Stomach (tissue), 4 donors: Measurements from ENCODE around the gene DYNC1LI2.

Source experiments
- EP300 ChIP-seq: sonication (generic); formaldehyde crosslinking; IDR thresholded peaks from one replicate; pipeline ENCODE4 v1.6.1; 2017; ENCODE audit warnings: antibody characterized with exemption
- POLR2A ChIP-seq, 4 donors: fragments of 450-650 bp; IDR thresholded peaks; one replicate each; pipeline ENCODE4 v1.6.1; 2016; ENCODE audit warnings: antibody characterized with exemption in 4 of 4, control low read depth in 2 of 4, mild to moderate bottlenecking in 1 of 4, moderate library complexity in 1 of 4
- POLR2AphosphoS5 ChIP-seq, 3 donors: sonication (generic); formaldehyde crosslinking; IDR thresholded peaks; one replicate each; pipeline ENCODE4 v1.6.1; 2016; ENCODE audit warnings: antibody characterized with exemption in 3 of 3
- TF ChIP-seq, protein P1 (sequence below), 7 experiments: fragments of 450-650 bp in 4 of 7; fragments of 200-600 bp in 3 of 7; sonication (generic) in 3 of 7; IDR thresholded peaks; one replicate each; pipeline ENCODE4 v1.5.1; 2016 to 2019; ENCODE audit warnings: antibody characterized with exemption in 7 of 7, control low read depth in 2 of 7, mild to moderate bottlenecking in 1 of 7

DNA sequence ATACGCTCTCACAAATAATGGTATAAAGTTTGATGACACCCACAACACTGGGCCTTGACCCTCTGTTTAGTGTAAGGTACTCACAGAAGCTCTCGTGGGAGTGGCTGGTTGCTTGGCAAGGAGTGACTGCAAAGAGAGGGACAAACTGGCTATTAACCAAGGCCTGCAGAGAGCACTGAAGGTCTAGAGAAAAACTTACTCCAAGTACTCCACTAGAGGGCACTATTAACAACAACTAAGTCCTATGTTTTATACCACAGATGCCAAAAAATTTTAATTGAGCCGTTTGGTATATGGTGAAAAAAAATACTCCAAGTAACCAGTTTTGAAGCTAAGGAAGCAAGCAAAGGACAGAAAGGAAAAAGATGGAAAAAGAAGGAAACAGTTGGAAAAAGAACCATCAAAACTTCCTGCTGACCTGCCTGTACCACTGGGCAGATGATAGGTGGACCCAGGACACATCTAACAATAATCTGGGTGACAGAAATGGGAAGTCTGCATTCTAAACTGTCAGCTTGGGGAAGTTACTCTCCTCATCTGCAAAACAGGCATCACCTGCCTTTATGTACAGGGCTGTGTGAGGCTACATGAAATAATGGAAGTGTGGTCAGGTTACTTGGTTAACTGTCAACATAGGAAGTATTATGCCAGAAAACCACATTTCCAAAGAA is 23.2 kb downstream of the DYNC1LI2 start:
- TF ChIP-seq, protein P1, sequence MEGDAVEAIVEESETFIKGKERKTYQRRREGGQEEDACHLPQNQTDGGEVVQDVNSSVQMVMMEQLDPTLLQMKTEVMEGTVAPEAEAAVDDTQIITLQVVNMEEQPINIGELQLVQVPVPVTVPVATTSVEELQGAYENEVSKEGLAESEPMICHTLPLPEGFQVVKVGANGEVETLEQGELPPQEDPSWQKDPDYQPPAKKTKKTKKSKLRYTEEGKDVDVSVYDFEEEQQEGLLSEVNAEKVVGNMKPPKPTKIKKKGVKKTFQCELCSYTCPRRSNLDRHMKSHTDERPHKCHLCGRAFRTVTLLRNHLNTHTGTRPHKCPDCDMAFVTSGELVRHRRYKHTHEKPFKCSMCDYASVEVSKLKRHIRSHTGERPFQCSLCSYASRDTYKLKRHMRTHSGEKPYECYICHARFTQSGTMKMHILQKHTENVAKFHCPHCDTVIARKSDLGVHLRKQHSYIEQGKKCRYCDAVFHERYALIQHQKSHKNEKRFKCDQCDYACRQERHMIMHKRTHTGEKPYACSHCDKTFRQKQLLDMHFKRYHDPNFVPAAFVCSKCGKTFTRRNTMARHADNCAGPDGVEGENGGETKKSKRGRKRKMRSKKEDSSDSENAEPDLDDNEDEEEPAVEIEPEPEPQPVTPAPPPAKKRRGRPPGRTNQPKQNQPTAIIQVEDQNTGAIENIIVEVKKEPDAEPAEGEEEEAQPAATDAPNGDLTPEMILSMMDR (IDR thresholded peaks at IDR 0.05), result peak in 5 of 7 experiments; percentile 25 to 75 (median 57)
- TF ChIP-seq POLR2AphosphoS5 (IDR thresholded peaks at IDR 0.05) (peak in 1 of 3 donors; percentile 32), POLR2A (IDR thresholded peaks at IDR 0.05) (no peak), EP300 (no peak)
